Measurements from ENCODE around the gene PER1. TPM values are rescaled to one million over a fixed set of nuclear protein-coding genes. Genes with fewer than 3 reads are reported as not detected.

Gene PER1
- total and polyA plus RNA-seq, 2 of the 13 experiments (the other 11 are each of a cell fraction or from before 2014, with no cell fraction given), result 2.6 to 3.6 TPM

DNA sequence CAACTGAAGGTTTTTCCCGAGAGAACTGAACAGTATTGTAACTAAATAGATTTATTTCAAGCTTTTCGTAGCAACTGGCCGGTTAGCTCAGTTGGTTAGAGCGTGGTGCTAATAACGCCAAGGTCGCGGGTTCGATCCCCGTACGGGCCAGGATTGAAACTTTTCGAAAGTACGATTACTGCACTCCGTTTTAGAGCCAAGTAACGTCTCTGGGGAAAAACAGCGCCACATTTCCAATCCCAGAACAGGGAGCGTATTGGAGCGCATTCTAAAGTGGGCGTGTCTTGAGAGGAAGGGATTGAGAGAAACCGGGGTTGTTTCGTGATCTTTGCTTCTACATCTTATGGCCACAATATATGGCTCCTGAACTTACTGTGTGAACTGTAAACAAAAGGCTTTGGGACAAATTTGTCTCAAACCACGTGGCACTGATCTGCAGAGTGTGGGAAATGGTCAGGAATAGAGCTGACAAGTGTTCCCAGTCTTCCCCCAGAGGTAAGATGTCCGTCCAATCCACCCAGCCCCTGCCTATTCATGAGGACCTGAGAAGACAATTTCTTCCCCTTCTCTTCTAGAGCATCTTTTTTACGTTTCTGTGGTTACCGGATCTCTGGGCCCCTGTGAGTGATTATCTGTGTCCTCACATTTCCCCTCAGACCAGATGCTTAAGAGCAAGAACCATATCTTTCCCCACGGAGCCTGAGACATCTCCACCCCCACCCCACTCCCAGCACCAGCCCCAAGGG is 35.5 kb upstream of the PER1 start (continued):
- TF ChIP-seq ZNF280D (CRISPR knock-in tag; IDR thresholded peaks at IDR 0.05) (peak; percentile 39; the same call in 1 of the 2 replicates), AHR (CRISPR knock-in tag; IDR thresholded peaks at IDR 0.05) (no peak), TFDP1 (CRISPR knock-in tag; IDR thresholded peaks at IDR 0.05; ENCODE audit: borderline replicate concordance) (peak; percentile 87), ZMYM2 (CRISPR knock-in tag; IDR thresholded peaks at IDR 0.05) (peak; percentile 90), ARID2 (CRISPR knock-in tag; IDR thresholded peaks at IDR 0.05; ENCODE audit: borderline replicate concordance) (0 out of 2 replicates have a peak, but pooled peaks have one; percentile 27), NFATC3 (CRISPR knock-in tag; IDR thresholded peaks at IDR 0.05) (no peak), TBX2 (CRISPR knock-in tag; IDR thresholded peaks at IDR 0.05; ENCODE audit: borderline replicate concordance) (peak; percentile 51), MEF2D (CRISPR knock-in tag; IDR thresholded peaks at IDR 0.05) (0 out of 2 replicates have a peak, but pooled peaks have one; percentile 41), MYC (CRISPR knock-in tag; IDR thresholded peaks at IDR 0.05; ENCODE audit: borderline replicate concordance) (peak; percentile 55; the same call in 1 of the 2 replicates), ZNF576 (CRISPR knock-in tag; IDR thresholded peaks at IDR 0.05) (no peak), KAT8 (CRISPR knock-in tag; IDR thresholded peaks at IDR 0.05) (peak; percentile 16; the same call in 1 of the 2 replicates), RELA (CRISPR knock-in tag; IDR thresholded peaks at IDR 0.05) (0 out of 2 replicates have a peak, but pooled peaks have one; percentile 30), SOX5 (CRISPR knock-in tag; IDR thresholded peaks at IDR 0.05; ENCODE audit: borderline replicate concordance) (peak; percentile 59; the same call in 1 of the 2 replicates), DRAP1 (CRISPR knock-in tag; IDR thresholded peaks at IDR 0.05) (no peak), SYNCRIP (IDR thresholded peaks at IDR 0.05; ENCODE audit: insufficient read depth, low read depth, low read length) (no peak), POLR2AphosphoS5 (IDR thresholded peaks at IDR 0.05; ENCODE audit: low read depth, low read length) (peak; percentile 40), CC2D1A (CRISPR knock-in tag; IDR thresholded peaks at IDR 0.05) (0 out of 2 replicates have a peak, but pooled peaks have one; percentile 61), ZNF570 (CRISPR knock-in tag; IDR thresholded peaks at IDR 0.05; ENCODE audit: borderline replicate concordance) (no peak), KLF16 (CRISPR knock-in tag; IDR thresholded peaks at IDR 0.05) (peak in 1 of 2 experiments; percentile 67; a peak in 1 of 4 replicates), DMAP1 (CRISPR knock-in tag; IDR thresholded peaks at IDR 0.05) (peak; percentile 53)
- TF ChIP-seq, protein P1, sequence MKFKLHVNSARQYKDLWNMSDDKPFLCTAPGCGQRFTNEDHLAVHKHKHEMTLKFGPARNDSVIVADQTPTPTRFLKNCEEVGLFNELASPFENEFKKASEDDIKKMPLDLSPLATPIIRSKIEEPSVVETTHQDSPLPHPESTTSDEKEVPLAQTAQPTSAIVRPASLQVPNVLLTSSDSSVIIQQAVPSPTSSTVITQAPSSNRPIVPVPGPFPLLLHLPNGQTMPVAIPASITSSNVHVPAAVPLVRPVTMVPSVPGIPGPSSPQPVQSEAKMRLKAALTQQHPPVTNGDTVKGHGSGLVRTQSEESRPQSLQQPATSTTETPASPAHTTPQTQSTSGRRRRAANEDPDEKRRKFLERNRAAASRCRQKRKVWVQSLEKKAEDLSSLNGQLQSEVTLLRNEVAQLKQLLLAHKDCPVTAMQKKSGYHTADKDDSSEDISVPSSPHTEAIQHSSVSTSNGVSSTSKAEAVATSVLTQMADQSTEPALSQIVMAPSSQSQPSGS (CRISPR knock-in tag; IDR thresholded peaks at IDR 0.05), result peak; percentile 66; the same call in 1 of the 2 replicates

All from HepG2 (cell line).